GM18507 (cell line): ENCODE results near the gene HP.
"Not testable (repeated sequence)": the region's sequence is repeated elsewhere in the genome, so short reads cannot be mapped to it uniquely, and the experiment has no call there.

Source experiments
- DNase-seq: peaks from one replicate; pipeline ENCODE4 v3.0.0; 2011; ENCODE audit warnings: low read depth; ENCODE audit not compliant: insufficient read length; ENCODE audit errors: extremely low spot score
- FAIRE-seq: peaks from 2 replicates; lab custom pipeline; 2011; peaks lifted over from hg19 to GRCh38; lab: Jason Lieb, UNC

HP gene

DNA sequence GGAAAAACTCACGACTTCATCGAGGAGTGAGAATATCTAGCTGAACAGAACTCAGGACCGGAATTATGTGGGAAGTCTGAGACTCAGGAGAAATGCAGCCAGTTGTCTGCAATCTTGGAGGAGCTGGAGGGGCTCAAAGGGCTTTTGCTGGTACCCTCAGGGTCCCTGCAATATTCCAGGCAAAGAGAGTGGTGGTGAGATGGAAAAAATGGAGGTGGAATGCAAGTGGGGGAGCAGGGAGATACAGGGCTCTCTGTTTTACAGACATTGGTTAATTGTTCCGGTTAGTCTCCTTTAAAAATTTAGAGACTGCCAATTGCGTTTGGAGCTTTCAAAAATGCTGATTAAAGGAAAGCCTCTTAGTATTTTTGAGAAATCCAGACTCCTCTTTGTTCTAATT, 18.2 kb upstream of the HP start:
- FAIRE-seq, result no peak

DNA sequence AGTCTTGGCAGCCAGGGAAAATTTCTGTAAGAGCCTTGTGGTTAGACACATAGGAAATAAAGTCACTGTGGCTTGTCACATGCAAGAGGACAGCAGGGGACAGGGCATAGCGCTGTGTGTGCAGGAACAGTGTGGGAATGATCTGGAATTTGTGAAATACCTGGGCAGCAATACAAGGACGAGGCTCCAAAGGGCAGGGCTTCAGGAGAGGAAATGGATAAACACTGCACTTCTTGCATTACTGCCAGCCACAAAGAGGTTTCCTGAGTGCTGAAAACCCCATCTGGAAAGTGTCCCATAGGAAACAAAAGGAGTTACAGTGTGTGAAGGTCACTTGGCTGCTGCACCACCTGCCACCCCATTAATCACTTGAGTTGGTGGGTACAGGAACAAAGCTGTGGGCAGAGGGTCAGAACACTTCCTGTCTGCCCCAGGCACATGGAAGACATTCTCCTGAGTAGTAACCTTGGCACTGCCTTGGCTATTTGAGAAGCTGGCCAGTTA, 12.1 kb upstream of the HP start:
- DNase-seq (no peak), FAIRE-seq (no peak)

More for the DNA sequence above, 18.2 kb upstream of the HP start:
- DNase-seq, result no peak

GRCh38 chr16:72043058-72043457, 11.2 kb upstream of the HP start:
- FAIRE-seq, result no peak

DNA sequence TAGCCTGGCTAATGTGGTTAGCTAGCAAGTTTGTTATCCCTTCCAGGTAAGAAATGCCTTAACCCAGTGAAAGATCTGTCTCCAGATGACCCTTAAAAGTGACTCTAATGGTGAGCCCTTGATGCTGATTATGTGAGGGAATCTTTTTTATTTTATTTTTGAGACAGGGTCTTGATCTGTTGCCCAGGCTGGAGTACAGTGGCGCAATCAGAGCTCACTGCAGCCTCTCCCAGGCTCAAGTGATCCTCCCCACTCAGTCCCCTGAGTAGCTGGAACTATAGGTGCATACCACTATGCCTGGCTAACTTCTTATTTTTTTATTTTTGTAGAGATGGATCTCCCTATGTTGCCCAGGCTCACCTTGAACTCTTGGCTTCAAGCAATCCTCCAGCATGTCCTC, 10.8 kb upstream of the HP start:
- DNase-seq (no peak), FAIRE-seq (no peak)

More at GRCh38 chr16:72043058-72043457, 11.2 kb upstream of the HP start:
- no peak for DNase-seq

GRCh38 chr16:72044296-72044695, 10.0 kb upstream of the HP start:
- DNase-seq (no peak), FAIRE-seq (no peak)

- FAIRE-seq (no peak), DNase-seq (no peak)
Observed at GRCh38 chr16:72044825-72045359, 9.4 kb upstream of the HP start.

- no peak for DNase-seq
- FAIRE-seq, result no peak
Observed at GRCh38 chr16:72049110-72049509, 5.2 kb upstream of the HP start.

DNA sequence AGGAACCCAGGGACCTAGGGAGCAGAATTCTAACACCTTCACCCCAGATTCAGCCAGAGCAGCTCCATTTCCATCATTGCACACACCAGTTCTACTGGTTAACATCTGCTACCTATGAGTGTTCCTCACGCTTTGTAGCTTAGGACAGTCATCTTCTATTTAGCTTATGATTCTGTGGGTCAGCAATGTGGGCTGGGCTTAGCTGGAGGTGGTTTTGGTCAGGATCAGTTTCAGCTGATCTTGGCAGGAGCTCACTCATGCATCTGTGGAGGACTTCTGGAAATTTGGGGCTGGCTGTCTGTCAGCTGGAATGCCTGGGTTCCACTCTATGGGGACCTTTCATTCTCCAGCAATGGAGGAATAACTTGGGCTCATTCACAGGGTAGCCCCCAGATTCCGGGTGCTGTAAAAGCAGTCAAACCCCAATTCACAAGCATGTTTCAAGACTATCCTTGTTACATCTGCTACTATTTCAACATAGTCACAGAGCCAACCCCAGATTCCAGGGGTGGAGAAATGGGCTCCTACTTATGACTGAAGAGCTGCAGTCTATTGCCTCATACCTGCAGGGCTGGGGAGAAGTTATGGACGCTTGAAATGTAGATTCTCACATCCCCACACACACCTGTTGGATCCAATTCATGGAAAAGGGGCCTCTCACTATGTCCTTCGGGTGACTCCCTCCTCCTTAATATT, 3.4 kb upstream of the HP start:
- FAIRE-seq (no peak), DNase-seq (no peak)

- FAIRE-seq, result no peak
- no peak for DNase-seq
Observed at GRCh38 chr16:72051818-72052217, 2.5 kb upstream of the HP start.

DNA sequence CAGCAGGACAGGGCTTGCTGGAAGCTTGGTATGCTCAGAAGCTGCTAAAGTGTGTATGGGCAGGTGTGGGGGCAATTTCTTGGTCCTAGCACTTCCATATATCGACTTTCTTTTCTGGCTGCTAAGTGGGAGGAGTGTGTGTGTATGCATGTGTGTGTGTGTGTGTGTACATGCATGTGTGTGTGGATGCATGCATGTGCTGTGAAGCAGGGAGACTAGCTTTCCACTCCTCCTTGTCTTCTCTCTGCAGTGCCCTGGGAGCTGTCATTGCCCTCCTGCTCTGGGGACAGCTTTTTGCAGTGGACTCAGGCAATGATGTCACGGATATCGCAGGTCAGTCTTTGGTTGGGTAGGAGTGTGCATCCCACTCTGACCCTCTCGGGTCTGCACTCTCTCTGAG, 1.6 kb downstream of the HP start:
- no peak for FAIRE-seq
- DNase-seq, result no peak

GRCh38 chr16:72057313-72057712, 3.0 kb downstream of the HP start:
- FAIRE-seq, DNase-seq: not testable (repeated sequence)

DNA sequence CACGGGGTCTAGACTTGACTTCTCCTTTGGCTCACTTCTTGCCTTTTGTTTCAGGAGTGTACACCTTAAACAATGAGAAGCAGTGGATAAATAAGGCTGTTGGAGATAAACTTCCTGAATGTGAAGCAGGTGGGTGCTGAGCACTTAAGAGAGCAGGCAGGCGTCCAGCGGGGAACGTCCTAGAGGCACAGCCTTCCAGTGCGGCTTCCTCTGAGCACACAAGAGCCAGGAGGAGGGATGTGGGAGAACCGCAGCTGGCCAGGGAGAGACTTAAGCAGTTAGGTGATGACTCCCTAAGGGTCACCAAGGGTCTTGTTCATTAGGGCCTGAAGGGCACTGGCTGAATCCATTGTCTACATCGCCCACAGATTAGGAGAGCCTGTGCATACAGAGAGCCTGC, 4.8 kb downstream of the HP start:
- not testable (repeated sequence) for FAIRE-seq

DNA sequence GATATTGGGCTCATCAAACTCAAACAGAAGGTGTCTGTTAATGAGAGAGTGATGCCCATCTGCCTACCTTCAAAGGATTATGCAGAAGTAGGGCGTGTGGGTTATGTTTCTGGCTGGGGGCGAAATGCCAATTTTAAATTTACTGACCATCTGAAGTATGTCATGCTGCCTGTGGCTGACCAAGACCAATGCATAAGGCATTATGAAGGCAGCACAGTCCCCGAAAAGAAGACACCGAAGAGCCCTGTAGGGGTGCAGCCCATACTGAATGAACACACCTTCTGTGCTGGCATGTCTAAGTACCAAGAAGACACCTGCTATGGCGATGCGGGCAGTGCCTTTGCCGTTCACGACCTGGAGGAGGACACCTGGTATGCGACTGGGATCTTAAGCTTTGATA, 6.1 kb downstream of the HP start:
- no peak for FAIRE-seq
- DNase-seq, result no peak

More for the DNA sequence above, 4.8 kb downstream of the HP start:
- DNase-seq, result not testable (repeated sequence)

GRCh38 chr16:72061564-72061963, 7.3 kb downstream of the HP start:
- DNase-seq (no peak), FAIRE-seq (no peak)

- DNase-seq (no peak), FAIRE-seq (no peak)
Observed at GRCh38 chr16:72064361-72064894, 10.1 kb downstream of the HP start.

DNA sequence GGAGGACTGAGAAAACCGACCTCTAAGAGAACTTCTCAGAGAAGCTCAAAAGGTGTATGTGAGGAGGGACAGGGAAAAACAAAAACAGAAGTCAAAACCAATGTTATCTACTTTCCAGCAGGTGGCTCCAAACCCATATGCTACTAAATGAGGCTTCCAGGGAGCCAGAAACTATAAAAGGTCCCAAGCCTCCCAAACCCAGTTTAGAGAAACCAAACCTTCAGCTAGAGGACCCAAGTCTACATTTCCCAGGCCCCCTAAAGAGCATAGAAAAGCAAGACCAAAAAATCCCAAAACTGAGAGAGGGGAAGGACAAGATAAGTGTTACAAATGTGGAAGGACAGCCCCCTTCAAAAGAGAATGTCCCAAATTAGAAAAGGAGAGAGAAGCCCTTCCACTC, 12.4 kb downstream of the HP start:
- peak; percentile 17 for DNase-seq

GRCh38 chr16:72068930-72069329, 14.6 kb downstream of the HP start:
- FAIRE-seq (no peak), DNase-seq (no peak)

More for the DNA sequence above, 12.4 kb downstream of the HP start:
- peak; percentile 72 for FAIRE-seq

GRCh38 chr16:72072514-72073342, 18.4 kb downstream of the HP start:
- FAIRE-seq (no peak), DNase-seq (no peak)

DNA sequence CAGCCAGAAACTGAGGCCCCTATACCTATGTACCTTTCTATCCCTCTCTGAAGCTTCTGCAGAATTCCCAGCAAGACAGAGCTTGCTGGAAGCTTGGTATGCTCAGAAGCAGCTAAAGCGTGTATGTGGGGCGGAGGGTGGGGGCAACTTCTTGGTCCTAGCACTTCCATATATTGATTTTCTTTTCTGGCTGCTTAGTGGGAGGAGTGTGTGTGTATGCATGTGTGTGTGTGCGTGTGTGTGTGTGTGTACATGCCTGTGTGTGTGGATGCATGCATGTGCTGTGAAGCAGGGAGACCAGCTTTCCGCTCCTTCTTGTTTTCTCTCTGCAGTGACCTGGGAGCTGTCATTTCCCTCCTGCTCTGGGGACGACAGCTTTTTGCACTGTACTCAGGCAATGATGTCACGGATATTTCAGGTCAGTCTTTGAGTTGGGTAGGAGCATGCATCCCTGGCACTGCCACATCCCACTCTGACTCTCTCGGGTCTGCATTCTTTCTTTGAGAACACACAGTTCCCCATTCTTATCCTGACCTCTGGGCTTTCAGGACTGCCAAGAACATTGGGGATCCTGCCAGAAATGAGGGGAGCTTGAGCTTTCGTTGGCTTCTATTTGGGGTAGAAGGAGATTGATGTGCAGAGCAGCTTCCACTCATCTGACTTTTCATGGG, 19.4 kb downstream of the HP start:
- FAIRE-seq, result no peak
- DNase-seq, result no peak

GRCh38 chr16:72075067-72075466, 20.8 kb downstream of the HP start:
- not testable (repeated sequence) for FAIRE-seq, DNase-seq
